COLO829 (cell line): Measurements from ENCODE around the gene EPDR1.
"Not testable (repeated sequence)": the region's sequence is repeated elsewhere in the genome, so short reads cannot be mapped to it uniquely, and the experiment has no call there.

Source experiments
- DNase-seq: peaks from one replicate; pipeline ENCODE4 v3.0.0; 2012; ENCODE audit warnings: low spot score

EPDR1 gene

DNA sequence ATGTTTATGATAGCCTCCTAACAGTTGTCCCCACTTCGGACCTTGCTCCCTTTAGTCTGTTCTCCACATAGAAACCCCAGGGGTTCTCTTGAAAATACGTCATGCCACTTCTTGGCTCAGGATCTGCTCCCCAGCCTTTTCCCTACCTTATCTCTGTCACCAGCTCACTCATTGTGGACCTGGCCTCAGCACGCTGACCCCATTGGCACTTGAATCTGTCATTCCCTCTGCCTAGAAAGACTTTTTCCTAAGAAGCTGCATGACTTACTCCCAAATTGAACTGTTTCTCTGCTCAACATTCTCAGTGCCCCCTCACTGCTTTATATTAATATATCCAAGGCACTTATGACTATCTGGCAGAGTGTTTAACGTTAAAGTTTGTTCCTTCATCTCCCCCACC, 8.4 kb downstream of the EPDR1 start:
- DNase-seq, result no peak

DNA sequence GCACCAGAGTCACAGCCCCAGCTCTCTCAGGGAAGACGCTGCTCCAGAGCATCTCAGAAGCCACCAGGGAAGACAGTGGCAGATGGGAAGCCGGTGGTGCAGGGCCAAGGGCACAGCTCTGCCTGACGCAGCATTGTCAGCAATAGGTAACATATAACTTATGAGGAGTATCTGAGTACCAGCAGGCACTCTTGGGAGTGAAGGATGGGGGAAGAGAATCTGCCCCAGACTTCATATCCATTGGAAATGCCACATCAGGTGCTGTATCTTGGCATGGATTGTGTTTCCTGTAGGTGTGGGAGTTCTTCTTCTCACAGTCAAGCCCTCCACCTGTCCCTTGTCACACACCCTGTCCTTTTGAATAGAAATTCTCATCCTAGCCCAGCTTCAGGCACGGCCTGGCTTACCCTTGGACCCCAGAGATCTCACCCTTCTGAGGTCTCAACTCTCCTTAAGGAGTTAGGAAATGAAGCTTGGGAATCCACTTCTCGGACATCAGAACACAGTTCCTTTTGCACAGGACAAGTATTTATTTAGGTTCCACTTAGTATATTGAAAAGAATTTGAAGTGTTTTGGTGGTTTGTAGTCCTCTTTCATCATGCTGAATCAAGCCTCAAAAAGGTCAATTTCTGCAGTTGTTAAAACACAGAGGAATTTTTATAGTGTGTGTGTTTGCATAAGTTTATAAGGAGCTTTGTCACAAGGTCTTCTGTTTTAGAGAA, 9.9 kb downstream of the EPDR1 start:
- DNase-seq, result no peak

DNA sequence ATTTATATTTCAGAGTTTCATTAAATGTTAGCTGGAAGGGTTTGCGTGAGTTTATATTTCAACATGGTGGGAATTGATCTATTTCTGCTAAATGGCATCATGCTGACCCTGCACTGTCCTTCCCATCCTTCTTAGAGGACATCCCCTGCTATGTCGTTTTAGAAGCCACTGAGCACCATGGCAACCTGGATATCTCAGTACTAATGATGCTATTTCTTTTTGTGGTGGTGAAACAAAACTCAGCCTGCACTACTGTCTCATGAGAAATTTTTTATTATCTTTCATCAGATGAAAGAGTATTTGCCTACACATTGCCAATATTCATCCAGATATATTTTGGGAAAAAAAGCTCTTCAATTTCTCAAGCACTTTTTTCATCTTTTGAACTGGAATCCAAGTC, 12.1 kb downstream of the EPDR1 start:
- no peak for DNase-seq

DNA sequence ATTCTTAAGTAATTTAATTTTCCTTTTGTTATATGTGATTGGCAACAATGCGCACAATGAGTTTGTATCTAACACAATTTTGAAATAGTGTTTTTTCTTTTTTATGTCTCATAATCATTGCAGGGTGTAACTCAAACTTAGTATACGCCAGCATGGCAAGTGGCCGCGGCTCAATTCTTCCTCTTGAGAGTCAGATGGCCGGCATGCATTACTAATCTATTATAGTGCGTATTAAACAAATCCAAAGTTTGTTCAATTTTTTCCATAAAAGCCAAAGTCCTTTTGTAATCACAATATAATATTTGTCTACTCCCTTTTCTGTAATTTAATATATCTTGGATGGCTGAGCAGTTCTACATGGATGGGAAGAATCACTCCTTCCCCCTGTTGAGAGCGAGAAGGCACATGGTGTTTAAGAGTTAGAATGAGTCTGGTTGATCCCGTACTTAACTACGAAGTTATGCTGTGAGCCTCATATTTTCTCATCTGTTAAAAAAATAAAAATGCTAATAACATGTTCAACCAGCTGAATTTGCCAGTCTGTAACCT, 12.7 kb downstream of the EPDR1 start:
- DNase-seq, result no peak

DNA sequence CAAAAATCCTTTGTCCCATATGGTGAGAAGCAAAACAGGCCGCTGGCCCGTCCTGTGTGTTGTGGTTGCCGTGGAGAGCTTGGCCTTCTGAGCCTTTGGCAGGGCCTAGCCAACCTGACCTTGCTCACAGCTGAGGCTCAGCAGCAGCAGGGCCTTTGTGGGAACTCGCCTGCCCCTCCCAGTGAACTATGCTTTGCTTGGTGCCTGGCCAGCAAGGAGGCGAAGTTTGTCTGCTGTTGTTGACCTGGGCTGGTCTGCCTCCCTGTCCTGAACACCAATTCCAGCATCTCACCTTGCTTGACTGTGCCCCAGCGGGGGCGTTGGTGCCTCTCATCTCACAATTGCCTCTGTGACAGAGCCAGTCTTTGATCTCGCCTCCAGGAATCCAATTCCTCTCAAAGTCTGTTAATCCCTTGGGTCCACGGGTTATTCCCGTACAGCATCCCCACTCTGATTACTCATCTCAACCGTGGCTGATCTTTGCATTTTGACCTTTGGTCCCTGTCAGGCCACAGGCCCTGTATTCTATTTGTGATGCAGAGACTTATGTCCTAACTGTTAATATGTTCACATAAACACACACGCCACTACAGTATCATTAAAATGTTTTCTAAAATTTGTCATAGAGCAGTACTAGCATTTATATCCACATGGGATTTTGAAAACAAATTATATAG, 22.6 kb downstream of the EPDR1 start:
- DNase-seq, result peak; percentile 29

DNA sequence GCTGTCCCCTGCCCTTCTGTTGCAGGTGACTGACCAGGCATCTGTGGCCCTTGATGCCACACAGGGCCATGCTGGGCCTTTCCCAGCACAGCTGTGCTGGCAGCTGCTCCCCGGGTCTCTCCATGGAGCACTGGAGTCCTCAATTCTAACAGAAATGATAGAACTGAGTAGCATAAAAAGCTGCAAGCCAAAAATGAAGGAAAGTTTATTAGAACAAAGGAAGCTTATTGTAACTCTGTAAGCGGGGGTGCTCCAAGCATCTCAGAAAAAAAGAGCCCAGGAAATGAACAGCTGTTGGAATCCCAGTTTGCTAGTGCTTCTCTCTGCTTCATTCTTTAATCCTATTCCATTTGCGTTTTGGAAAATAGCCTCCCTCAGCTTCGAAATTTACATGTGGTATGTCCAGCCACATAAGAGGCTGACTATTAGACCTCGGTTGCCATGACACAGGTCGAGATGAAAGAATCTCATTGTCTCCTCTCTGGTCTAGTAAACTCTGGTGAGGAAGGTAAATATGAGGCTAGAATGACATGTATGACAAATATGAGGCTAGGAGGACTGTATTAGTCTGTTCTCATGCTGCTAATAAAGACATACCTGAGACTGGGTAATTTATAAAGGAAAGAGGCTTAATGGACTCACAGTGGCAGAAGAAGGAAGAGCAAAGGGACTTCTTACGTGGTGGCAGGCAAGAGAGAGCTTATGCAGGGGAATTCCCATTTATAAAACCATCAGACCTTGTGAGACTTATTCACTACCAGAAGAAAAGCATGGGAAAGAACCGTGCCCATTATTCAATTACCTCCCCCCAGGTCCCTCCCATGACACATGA, 23.7 kb downstream of the EPDR1 start:
- peak; percentile 19 for DNase-seq

DNA sequence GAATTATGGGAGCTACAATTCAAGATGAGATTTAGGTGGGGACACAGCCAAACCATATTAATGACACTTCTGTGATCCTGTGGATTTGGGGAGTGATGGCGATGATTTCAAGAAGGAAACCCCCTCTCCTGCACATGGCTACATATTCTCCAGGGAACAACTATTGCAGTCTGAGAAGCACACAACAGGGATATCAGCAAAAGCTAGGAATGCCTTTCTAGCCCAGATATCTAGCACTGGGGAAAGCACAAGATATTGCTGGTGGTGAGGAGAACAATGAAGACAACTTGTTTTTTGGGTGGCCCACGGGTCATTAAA, 24.3 kb downstream of the EPDR1 start:
- DNase-seq, result no peak

DNA sequence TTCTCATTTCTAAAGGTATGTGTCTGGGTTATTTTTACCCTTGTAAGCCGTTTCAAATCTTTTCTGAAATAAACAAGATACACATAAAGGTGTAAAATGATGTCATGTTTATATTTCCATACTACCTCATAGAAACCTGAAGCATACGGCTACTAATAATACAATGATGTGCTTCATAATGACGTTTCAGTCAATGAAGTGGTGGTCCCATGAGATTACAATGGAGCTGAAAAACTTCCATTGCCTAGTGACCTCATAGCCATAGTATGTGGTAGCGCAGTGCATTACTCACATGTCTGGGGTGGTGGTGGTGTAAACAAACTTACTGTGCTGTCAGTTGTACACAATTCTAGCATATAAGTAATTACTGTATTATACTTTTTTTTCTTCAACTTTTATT, 24.9 kb downstream of the EPDR1 start:
- no peak for DNase-seq

DNA sequence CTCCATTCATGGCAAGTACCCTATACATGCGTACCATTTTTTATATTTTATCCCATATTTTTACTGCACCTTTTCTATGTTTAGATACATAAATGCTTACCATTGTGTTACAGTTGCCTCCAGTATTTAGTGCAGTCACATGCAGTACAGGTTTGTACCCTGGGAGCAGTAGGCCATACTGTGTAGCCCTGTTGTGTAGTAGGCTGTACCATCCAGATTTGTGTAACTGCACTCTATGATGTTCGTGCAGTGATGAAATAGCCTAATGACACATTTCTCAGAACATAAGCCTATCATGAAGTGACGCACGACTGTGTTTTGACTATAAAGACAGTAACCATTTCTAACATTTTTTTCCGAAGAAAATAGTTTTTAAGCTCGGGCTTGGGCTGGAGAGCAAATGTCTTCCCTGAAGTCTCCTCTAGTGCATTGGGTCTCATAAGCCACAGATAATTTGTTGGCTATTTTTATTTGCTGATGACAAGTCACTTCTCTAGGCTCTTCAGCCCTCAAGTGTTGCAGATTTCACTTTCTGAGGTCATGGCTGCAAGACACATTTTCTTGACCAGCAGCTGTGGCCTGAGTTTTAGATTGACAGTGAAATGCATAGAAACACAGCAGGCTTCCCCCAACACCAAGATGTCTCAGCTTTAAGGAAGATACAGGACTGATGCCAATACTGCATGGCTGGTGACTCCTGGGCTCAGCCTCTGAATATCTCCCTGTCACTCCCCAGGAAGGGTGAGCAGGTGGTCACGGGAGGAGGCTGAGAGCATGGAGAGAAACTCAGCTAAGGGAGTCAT, 26.9 kb downstream of the EPDR1 start:
- no peak for DNase-seq

DNA sequence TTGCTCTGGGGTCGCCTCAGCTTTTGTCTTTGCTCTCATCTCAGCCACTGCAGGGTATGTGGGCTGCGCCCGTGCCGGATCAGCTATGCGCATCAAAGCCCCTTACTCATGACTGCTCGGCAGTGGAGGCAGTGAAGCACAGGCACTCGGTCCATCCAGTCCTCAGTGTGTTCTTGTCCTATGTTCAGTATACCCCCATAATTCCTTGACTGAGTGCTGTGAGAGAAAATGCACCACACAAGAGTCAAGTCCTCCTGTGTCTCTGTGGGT, 27.4 kb downstream of the EPDR1 start:
- no peak for DNase-seq

DNA sequence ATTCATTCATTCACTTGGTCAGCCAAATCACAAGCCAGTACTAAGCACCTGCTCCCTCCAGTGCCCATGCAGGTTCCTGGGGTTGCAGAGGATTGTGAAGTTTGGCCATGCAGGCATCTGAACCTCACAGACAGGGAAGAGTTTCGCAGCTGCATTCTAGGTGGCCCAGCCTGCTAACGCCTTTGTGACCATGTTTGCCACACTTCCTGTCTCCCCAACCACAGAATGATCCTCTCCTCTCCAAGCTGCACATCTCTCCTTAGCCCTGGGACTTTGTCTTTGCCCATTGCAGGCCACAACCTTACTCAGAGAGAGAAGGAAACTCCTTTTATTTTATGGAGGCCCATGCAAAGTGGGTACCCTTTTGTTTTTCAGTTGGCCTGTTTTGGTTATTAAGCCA, 31.8 kb downstream of the EPDR1 start:
- no peak for DNase-seq

DNA sequence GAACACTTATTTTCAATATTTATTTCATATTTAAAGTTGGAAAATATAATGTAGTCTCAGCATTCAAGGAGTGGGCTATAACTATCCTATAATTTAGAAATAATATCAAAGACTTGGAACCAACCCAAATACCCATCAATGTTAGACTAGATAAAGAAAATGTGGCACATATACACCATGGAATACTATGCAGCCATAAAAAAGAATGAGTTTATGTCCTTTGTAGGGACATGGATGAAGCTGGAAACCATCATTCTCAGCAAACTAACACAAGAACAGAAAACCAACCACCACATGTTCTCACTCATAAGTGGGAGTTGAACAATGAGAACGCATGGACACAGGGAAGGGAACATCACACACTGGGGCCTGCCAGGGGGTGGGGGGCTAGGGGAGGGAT, 33.8 kb downstream of the EPDR1 start:
- DNase-seq, result not testable (repeated sequence)

DNA sequence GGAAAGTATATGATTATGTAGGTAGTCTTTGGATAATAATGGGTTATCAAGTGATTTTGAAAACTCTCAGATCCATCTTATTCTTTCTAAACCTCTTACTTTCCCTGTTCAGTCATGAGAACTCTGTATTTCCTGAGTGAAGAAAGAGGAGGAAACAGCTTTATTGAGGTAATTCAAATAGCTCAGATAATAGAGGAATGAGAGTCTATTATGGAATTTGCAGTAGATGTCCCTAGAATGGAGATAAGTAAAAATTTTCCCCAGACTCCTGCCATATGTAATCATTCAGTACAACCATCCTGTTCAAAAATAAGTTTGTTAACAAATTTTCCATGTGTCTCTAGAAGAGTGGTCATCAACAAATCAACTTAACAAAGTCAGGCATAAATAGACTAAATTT, 36.4 kb downstream of the EPDR1 start:
- DNase-seq, result no peak

DNA sequence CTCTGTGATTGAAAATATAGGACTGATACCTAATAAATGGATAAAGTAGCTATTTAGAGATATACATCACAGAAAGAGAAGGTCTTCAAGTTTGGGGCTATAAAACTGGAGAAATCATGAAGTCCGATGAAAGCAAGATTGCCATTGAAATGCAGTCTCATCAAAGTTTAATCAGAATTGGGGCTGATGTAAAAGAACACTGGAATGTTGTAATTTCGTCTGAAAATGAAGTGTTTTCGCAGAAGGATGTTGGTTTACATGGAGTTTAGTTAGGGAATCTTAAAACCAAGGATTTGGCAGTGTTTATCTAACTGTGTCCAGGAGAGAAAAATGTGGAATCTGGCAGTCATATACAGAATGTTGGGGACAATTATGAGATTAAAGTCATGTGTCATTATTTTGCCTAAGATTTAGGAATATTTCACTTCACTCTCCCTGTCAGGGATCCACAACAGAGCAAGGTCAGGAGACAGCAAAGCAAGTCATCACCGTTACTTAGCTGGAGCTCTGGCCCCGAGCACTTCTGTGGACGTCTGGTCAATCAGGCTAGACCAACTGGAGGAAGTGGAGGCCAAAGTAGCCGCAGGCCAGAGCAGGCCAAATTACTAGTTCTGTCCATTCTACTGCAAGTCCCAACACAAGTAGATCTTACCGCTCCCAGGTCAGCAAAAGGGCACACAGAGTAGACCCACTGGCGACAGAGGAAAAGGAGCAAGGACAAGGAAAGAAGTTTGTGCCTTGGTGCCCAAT, 37.0 kb downstream of the EPDR1 start:
- DNase-seq, result no peak

DNA sequence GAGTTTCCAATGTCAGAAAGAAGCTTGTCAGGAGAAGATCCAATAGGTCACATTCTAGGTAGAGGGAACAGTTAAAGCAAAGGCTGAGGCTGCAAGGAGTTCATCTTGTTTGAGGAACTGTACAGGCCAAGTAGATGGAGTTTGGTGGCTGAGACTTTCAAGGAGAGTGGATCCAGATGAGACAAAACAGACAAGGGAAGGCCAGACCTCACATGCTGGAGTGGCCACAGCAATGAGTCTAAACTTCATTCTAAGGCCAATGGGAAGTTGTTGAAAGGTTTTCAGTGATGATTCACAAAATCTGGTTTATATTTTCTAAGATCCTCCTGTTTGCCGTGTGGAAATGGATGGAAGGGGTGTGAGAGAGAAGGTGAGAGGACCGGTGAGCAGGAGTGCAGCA, 40.0 kb downstream of the EPDR1 start:
- no peak for DNase-seq

DNA sequence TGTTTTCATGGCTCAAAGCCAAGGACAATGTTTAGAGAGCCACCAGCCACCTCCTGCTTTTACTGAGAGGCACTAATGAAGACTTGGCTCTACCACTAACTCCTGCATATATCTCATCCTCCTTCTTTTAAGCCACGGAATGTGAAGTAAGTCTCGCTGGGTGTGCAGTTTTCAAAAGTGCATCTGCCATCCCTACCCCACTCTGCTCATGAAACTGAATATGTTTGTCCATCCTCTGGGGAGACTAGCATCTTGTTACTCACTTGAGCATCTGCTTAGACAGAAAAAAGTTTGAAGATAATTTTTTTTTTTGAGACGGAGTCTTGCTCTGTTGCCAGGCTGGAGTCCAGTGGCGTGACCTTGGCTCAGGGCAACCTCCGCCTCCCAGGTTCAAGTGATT, 40.8 kb downstream of the EPDR1 start:
- no peak for DNase-seq

DNA sequence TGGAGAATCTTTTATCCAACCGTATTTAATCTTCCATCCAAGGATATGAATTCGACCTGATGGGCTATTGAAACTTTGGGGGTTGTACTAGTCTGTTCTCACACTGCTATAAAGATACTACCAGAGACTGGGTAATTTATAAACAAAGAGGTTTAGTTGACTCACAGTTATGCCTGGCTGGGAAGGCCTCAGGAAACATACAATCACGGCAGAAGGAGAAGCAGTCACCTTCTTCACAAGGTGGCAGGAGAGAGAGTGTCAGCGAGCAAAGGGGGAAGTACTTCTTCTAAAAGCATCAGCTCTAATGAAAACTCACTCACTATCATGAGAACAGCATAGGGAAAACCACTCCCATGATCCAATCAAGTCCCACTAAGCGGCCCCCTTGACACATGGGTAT, 43.8 kb downstream of the EPDR1 start:
- no peak for DNase-seq

DNA sequence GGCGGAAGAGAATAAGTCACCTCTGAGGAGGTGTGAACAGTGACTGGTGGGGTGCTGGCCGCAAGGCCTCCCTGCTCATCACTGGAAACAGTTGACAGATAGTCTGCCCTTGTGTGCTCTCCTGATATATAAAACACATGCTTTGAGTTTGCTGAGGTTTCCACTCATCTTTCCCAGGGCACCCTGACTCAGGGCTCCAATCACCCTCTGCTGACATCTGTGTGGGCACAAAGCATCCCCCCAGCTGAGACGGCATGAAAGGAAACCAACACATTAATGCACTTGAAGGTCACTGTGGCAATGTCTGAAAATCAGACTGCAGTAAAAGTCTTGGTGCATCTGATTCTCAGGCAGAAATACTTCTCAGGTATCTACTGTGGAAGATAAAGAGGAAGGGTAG, 49.8 kb downstream of the EPDR1 start:
- DNase-seq, result no peak

DNA sequence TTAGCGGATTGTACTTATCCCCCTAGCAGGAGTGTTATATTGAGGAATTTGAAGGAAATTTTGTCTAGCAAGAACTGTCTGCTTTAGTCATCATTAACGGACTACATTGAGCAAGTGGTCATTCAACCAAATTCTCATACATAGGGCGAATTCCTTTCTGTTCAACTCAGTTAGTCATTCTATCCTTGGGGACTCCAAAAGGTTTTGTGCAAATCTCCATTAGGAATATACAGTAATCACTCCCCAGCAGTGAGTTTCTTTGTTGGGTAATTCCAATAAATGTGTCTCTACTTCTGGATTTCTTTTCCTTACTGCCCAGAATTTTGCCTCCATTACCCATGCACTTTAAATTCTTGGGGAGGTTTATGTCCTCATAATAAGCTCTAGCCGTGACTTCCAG, 51.1 kb downstream of the EPDR1 start:
- no peak for DNase-seq

DNA sequence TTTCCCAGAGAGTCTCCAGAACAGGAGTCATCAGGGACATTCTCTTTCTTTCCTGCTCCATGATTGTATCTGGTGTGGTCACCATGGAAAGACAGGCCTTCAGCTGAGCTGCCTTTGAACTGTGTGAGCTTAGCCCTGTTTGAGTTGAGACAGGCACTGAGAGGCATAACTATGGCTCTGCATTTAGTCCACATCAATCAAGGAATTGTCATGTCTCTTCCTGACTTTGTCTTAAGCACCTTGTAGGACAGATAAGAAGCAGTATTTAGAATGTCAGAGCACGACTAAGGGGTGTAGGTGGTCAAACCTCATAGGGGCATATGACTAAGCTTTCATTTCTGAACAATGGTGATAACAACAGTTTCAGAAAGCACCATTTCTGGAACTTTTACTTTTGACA, 53.5 kb downstream of the EPDR1 start:
- DNase-seq, result no peak

DNA sequence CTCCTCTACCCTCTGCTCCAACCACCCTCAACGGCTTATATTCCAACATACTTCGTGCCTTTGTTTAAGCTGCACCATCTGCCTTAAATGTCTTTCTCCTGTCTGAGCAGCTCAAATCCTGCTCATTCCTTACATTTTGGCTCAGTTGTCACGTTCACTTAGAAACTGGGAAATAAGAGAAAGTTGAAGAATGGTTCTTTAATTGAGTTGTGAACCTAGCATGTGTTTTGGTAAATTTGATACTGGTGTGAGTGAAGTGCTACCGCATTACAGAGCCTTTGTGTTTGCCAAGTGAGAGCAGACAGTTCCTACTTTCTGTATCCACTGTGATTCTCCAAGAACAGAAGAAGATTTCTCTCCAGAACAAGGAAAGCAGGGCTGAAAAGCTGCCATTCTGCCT, 54.3 kb downstream of the EPDR1 start:
- no peak for DNase-seq

DNA sequence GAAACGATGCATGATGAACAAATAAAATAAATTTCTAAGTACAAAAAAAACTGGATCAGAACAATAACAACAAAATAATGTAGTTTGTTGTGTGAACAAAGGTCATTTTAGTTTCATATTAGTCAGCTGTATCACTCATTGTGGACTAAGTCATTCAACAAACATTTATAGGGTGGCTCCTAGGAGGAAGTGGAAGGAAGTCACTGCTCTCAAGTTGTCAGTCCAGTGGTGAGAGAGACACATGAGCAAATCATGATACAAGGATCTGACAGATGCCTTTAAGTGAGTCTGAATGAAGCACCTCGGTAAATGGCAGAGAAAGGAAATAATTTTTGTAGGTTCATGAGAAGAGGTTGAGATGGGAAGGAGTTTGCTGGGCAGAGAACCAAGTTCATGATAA, 56.8 kb downstream of the EPDR1 start:
- no peak for DNase-seq
